Right ventricle myocardium superior (tissue), 1 donor: Measurements from ENCODE around the gene MAGI2. TPM values are rescaled to one million over a fixed set of nuclear protein-coding genes. Genes with fewer than 3 reads are reported as not detected.
"Not testable (repeated sequence)": the region's sequence is repeated elsewhere in the genome, so short reads cannot be mapped to it uniquely, and the experiment has no call there.

Experiments
- ATAC-seq: fragments of 200-7000 bp; cut with Tn5 transposase; one replicate; pipeline ENCODE4 v1.9.1; 2020; ENCODE audit warnings: mild to moderate bottlenecking; ENCODE audit not compliant: poor library complexity
- DNase-seq: peaks from one replicate; pipeline ENCODE4 v3.0.0-alpha.2; 2020
- intact Hi-C: fragments of 100-400 bp; cut with DNase I; formaldehyde crosslinking; loops from one replicate; pipeline ENCODE4 v1.11.2; 2022
- total RNA-seq: library from RNA; stranded (reverse); fragmentation: NEBNext Ultra II Directional; extraction: Animal tissue kit (Norgen Biotek cat#: 25700); gene quantifications from one replicate; pipeline ENCODE4 v1.2.1, GENCODE V29; 2021
- donor health status: DM: no; HTN: yes; CAD: no; lungs with severe emphysema.

Gene MAGI2
- total RNA-seq, 1 donor from 2014 or later, result 3.9 TPM

GRCh38 chr7:79132844-79133451, 320.5 kb downstream of the MAGI2 start:
- ATAC-seq (no peak), DNase-seq (no peak)
- intact Hi-C loops, result no loop called here

GRCh38 chr7:79130715-79131114, 322.8 kb downstream of the MAGI2 start:
- no peak for DNase-seq
- intact Hi-C loops, result no loop called here
- no peak for ATAC-seq

- DNase-seq (no peak), ATAC-seq (no peak)
- intact Hi-C loops, result no loop called here
Observed at GRCh38 chr7:79124331-79124730, 329.1 kb downstream of the MAGI2 start.

GRCh38 chr7:79118143-79118542, 335.3 kb downstream of the MAGI2 start:
- no peak for DNase-seq
- ATAC-seq, result no peak
- intact Hi-C loops, result no loop called here

GRCh38 chr7:79096361-79096805, 357.1 kb downstream of the MAGI2 start:
- ATAC-seq (no peak), DNase-seq (no peak)
- intact Hi-C loops, result no loop called here

- no peak for ATAC-seq
- intact Hi-C loops, result no loop called here
- DNase-seq, result no peak
Observed at GRCh38 chr7:79093421-79093820, 360.0 kb downstream of the MAGI2 start.

- intact Hi-C loops, result no loop called here
- ATAC-seq, result no peak
- no peak for DNase-seq
Observed at GRCh38 chr7:79091661-79092060, 361.8 kb downstream of the MAGI2 start.

GRCh38 chr7:79091011-79091410, 362.5 kb downstream of the MAGI2 start:
- intact Hi-C loops, result no loop called here
- DNase-seq (no peak), ATAC-seq (no peak)

GRCh38 chr7:79090543-79090942, 362.9 kb downstream of the MAGI2 start:
- ATAC-seq, result no peak
- DNase-seq, result no peak
- intact Hi-C loops, result no loop called here

- intact Hi-C loops, result no loop called here
- ATAC-seq, result no peak
- no peak for DNase-seq
Observed at GRCh38 chr7:79084423-79084822, 369.0 kb downstream of the MAGI2 start.

GRCh38 chr7:79079919-79080554, 373.4 kb downstream of the MAGI2 start:
- intact Hi-C loops, result no loop called here
- no peak for DNase-seq

GRCh38 chr7:79078273-79078672, 375.2 kb downstream of the MAGI2 start:
- ATAC-seq (no peak), DNase-seq (no peak)
- intact Hi-C loops, result no loop called here

More at GRCh38 chr7:79079919-79080554, 373.4 kb downstream of the MAGI2 start:
- no peak for ATAC-seq

GRCh38 chr7:79071187-79071586, 382.3 kb downstream of the MAGI2 start:
- ATAC-seq, intact Hi-C loops, DNase-seq: not testable (repeated sequence)

- intact Hi-C loops, result no loop called here
- DNase-seq, result no peak
Observed at GRCh38 chr7:79064187-79064823, 389.2 kb downstream of the MAGI2 start.

GRCh38 chr7:79063019-79063698, 390.3 kb downstream of the MAGI2 start:
- intact Hi-C loops, result no loop called here
- DNase-seq (no peak), ATAC-seq (no peak)

More at GRCh38 chr7:79064187-79064823, 389.2 kb downstream of the MAGI2 start:
- no peak for ATAC-seq

- DNase-seq (no peak), ATAC-seq (no peak)
- intact Hi-C loops, result no loop called here
Observed at GRCh38 chr7:79060498-79060897, 393.0 kb downstream of the MAGI2 start.

GRCh38 chr7:79055722-79056415, 397.6 kb downstream of the MAGI2 start:
- DNase-seq (no peak), ATAC-seq (no peak)
- intact Hi-C loops, result no loop called here

- DNase-seq, result no peak
- intact Hi-C loops, result no loop called here
- no peak for ATAC-seq
Observed at GRCh38 chr7:79051915-79052314, 401.6 kb downstream of the MAGI2 start.

GRCh38 chr7:79050603-79051002, 402.9 kb downstream of the MAGI2 start:
- no peak for DNase-seq
- intact Hi-C loops, result no loop called here
- ATAC-seq, result no peak
